Gastroesophageal sphincter (tissue), 4 donors: ENCODE data around the gene RBL2. TPM values are rescaled to one million over a fixed set of nuclear protein-coding genes. Genes with fewer than 3 reads are reported as not detected.
A peak's percentile ranks its signal among the peaks of the same experiment; 100 is the strongest.

Source experiments
- ATAC-seq: fragments of 150-250 bp; one replicate; pipeline ENCODE4 v1.9.1; 2016; ENCODE audit warnings: mild to moderate bottlenecking, moderate library complexity
- H3K27ac ChIP-seq, 4 donors: fragments of 200-600 bp; sonication (generic) in 3 of 4; 1 replicate in 3 of 4; 2 replicates in 1 of 4; pipeline ENCODE4 v1.5.1; 2016 to 2019
- H3K27me3 ChIP-seq: fragments of 200-600 bp; sonication (generic); one replicate; pipeline ENCODE4 v1.5.1; 2019
- H3K36me3 ChIP-seq, 2 donors: fragments of 200-600 bp; sonication (generic); one replicate each; pipeline ENCODE4 v1.5.1; 2019; ENCODE audit warnings: control low read depth in 1 of 2
- H3K4me1 ChIP-seq, 3 donors: fragments of 200-600 bp; sonication (generic); 1 replicate in 2 of 3; 2 replicates in 1 of 3; pipeline ENCODE4 v1.5.1; 2016 to 2019; ENCODE audit warnings: control low read depth in 2 of 3
- H3K4me3 ChIP-seq, 2 donors: fragments of 200-600 bp; sonication (generic); one replicate each; pipeline ENCODE4 v1.5.1; 2019; ENCODE audit warnings: mild to moderate bottlenecking in 1 of 2, moderate library complexity in 1 of 2
- H3K9me3 ChIP-seq, 3 donors: fragments of 200-600 bp; sonication (generic); one replicate each; pipeline ENCODE4 v1.5.1; 2017 to 2019; ENCODE audit warnings: control low read depth in 2 of 3
- CTCF ChIP-seq, 4 experiments: fragments of 200-600 bp in 2 of 4; fragments of 450-650 bp in 2 of 4; sonication (generic) in 1 of 4; IDR thresholded peaks; one replicate each; pipeline ENCODE4 v1.5.1; 2017 to 2019; ENCODE audit warnings: antibody characterized with exemption in 4 of 4, mild to moderate bottlenecking in 2 of 4, moderate library complexity in 2 of 4
- EP300 ChIP-seq: sonication (generic); formaldehyde crosslinking; IDR thresholded peaks from one replicate; pipeline ENCODE4 v1.6.1; 2017; ENCODE audit warnings: antibody characterized with exemption, mild to moderate bottlenecking
- POLR2A ChIP-seq, 2 donors: fragments of 450-650 bp; IDR thresholded peaks; one replicate each; pipeline ENCODE4 v1.6.1; 2017; ENCODE audit warnings: antibody characterized with exemption in 2 of 2, mild to moderate bottlenecking in 2 of 2, moderate library complexity in 1 of 2
- POLR2AphosphoS5 ChIP-seq: sonication (generic); formaldehyde crosslinking; IDR thresholded peaks from one replicate; pipeline ENCODE4 v1.6.1; 2017; ENCODE audit warnings: antibody characterized with exemption
- WGBS, 2 donors: methylation state at CpG; one replicate each; pipeline ENCODE4 v1.1.5; 2018; ENCODE audit warnings: low coverage in 1 of 2; 5-methylcytosine and 5-hydroxymethylcytosine counted together
- total RNA-seq, 4 donors: library from RNA; depleted of rRNA; stranded (reverse); fragments of >200 nt; gene quantifications; one replicate each; pipeline ENCODE4 v1.1.0, GENCODE V29; 2016

RBL2 gene
- total RNA-seq, 4 donors from 2014 or later = 74.5 to 108 (median 98.7) TPM

DNA sequence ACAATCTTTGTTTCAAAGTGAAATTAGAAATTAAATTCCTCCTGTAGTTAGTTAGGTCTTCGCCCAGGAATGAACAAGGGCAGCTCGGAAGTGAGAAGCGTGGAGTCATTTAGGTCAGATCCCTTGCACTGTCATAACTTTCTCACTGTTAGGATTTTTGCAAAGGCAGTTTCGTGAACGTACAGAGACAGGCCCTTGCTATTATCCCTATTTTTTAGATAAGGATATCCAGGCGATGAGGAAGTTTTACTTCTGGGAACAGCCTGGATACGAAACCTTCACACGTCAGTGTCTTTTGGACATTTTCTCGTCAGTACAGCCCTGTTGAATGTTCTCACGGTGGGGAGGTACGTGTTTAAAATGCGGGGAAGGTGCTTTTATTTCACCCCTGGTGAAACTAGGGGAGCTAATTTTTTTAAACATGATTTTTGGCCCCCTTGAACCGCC, 318 bp upstream of the RBL2 start:
- TF ChIP-seq POLR2AphosphoS5 (no peak), EP300 (no peak), POLR2A (IDR thresholded peaks at IDR 0.05) (no peak), CTCF (IDR thresholded peaks at IDR 0.05) (no peak)
- no peaks in the 10 kb centered on the region for H3K36me3 ChIP-seq
- H3K4me1 ChIP-seq = peaks cover 0 to 28% (median 0%) of the 10 kb centered on the region in 3 donors
- peak overlapping the region; percentile 88 to 98 (median 95) for H3K27ac ChIP-seq
- ATAC-seq = no peak
- peaks cover 0 to 4% (median 0%) of the 10 kb centered on the region in 3 donors for H3K9me3 ChIP-seq
- 20 to 72% methylated on average over 4 to 12 of the region's 13 CpGs for WGBS, 2 donors
- peak overlapping the region; percentile 78 to 92 for H3K4me3 ChIP-seq
- H3K27me3 ChIP-seq = peaks cover 4% of the 10 kb centered on the region

GRCh38 chr16:53435066-53435688, 906 bp downstream of the RBL2 start:
- peaks cover 0 to 7% of the 10 kb centered on the region in 2 donors for H3K36me3 ChIP-seq
- H3K27ac ChIP-seq = peak overlapping the region; percentile 88 to 98 (median 95)
- H3K4me3 ChIP-seq = peak overlapping the region; percentile 78 to 92
- ATAC-seq = peak; percentile 89
- H3K27me3 ChIP-seq = no peaks in the 10 kb centered on the region
- no peaks in the 10 kb centered on the region for H3K9me3 ChIP-seq
- WGBS, 2 donors = 0% methylated on average over 6 to 13 of the region's 28 CpGs
- peaks cover 0 to 28% (median 0%) of the 10 kb centered on the region in 3 donors for H3K4me1 ChIP-seq
- TF ChIP-seq CTCF (IDR thresholded peaks at IDR 0.05) (no peak), POLR2AphosphoS5 (peak; percentile 66), POLR2A (IDR thresholded peaks at IDR 0.05) (peak; percentile 47 to 60)

GRCh38 chr16:53440125-53440524, 5.9 kb downstream of the RBL2 start:
- 61 to 95% methylated on average over 5 of the region's 5 CpGs for WGBS, 2 donors
- no peak for ATAC-seq
- H3K27ac ChIP-seq = no peak overlapping the region
- H3K27me3 ChIP-seq = no peaks in the 10 kb centered on the region
- no peaks in the 10 kb centered on the region for H3K9me3 ChIP-seq
- no peak overlapping the region for H3K4me3 ChIP-seq
- H3K36me3 ChIP-seq = peaks cover 0 to 56% of the 10 kb centered on the region in 2 donors
- peaks cover 0 to 25% (median 0%) of the 10 kb centered on the region in 3 donors for H3K4me1 ChIP-seq
- TF ChIP-seq POLR2AphosphoS5 (no peak), EP300 (no peak), CTCF (IDR thresholded peaks at IDR 0.05) (no peak), POLR2A (IDR thresholded peaks at IDR 0.05) (no peak)

DNA sequence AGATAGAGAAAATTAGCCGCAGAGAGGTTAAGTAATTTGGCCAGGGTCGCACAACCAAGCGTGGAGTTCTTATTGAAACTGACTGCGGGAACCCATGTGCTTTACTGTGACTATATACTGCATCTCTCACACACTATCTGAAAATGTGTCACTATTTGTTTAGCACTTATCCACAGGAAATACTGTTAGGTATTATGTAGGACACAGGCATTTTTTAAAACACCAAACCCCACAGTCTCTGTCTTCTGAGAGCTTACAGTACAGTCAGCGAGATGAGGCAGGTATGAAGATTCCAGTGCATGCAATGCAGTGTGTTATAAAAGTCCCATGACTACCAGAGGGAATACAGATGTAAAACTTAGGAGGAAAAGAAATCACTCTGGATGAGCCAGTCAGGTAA, 11.3 kb downstream of the RBL2 start:
- ATAC-seq = no peak
- H3K36me3 ChIP-seq = peaks cover 0 to 96% of the 10 kb centered on the region in 2 donors
- 98% methylated on average over 4 to 5 of the region's 5 CpGs for WGBS, 2 donors

More for the DNA sequence above, 11.3 kb downstream of the RBL2 start:
- no peaks in the 10 kb centered on the region for H3K27me3 ChIP-seq
- no peak for TF ChIP-seq EP300
- no peak for TF ChIP-seq POLR2A (IDR thresholded peaks at IDR 0.05)
- no peak for TF ChIP-seq POLR2AphosphoS5
- no peak for TF ChIP-seq CTCF (IDR thresholded peaks at IDR 0.05)
- H3K9me3 ChIP-seq = no peaks in the 10 kb centered on the region
- H3K27ac ChIP-seq = no peak overlapping the region
- no peak overlapping the region for H3K4me3 ChIP-seq
- H3K4me1 ChIP-seq = no peaks in the 10 kb centered on the region
